Measurements from ENCODE around the gene ELAPOR2. TPM values are rescaled to one million over a fixed set of nuclear protein-coding genes. Genes with fewer than 3 reads are reported as not detected.

ELAPOR2 gene
- polyA plus RNA-seq, 1 donor (not counting 4 experiments of a cell fraction or from before 2014, with no cell fraction given), result 3.3 TPM

- no peak for TF ChIP-seq EZH2 (IDR thresholded peaks at IDR 0.05; ENCODE audit: low read length)
- no peak for TF ChIP-seq CTCF (optimal IDR thresholded peaks at IDR 0.05 in 1 of 3, IDR thresholded peaks at IDR 0.05 in 1 of 3, conservative IDR thresholded peaks at IDR 0.05 in 1 of 3; ENCODE audit: extremely low read depth in 1 of 3, insufficient read depth in 2 of 3, low read length in 3 of 3)
- DNase-seq (ENCODE audit: low read depth, low spot score), result no peak
- Histone ChIP-seq H3K27me3 (ENCODE audit: control insufficient read depth, extremely low read depth, insufficient read depth, low read length) (no peaks in the 10 kb centered on the region), H3K4me1 (ENCODE audit: control insufficient read depth, extremely low read depth, insufficient read depth, low read length) (no peaks in the 10 kb centered on the region), H3K9me1 (ENCODE audit: control insufficient read depth, extremely low read depth, insufficient read depth, low read length) (no peaks in the 10 kb centered on the region), H2AFZ (ENCODE audit: control insufficient read depth, low read length) (no peak overlapping the region), H3K4me2 (ENCODE audit: control insufficient read depth, extremely low read depth, insufficient read depth, low read depth, low read length) (no peak overlapping the region), H3K4me3 (ENCODE audit: control insufficient read depth in 2 of 3, extremely low read depth in 1 of 3, insufficient read depth in 2 of 3, low read depth in 1 of 3, low read length in 3 of 3) (no peak overlapping the region), H4K20me1 (ENCODE audit: control insufficient read depth, extremely low read depth, insufficient read depth, low read length) (no peaks in the 10 kb centered on the region), H3K36me3 (ENCODE audit: control insufficient read depth in 2 of 2, extremely low read depth in 1 of 2, insufficient read depth in 2 of 2, low read length in 2 of 2) (no peaks in the 10 kb centered on the region), H3K27ac (ENCODE audit: control insufficient read depth, insufficient read depth, low read length) (no peak overlapping the region), H3K9me3 (ENCODE audit: control insufficient read depth, low read depth, low read length) (no peaks in the 10 kb centered on the region), H3K79me2 (ENCODE audit: control insufficient read depth, insufficient read depth, low read length) (no peaks in the 10 kb centered on the region), H3K9ac (ENCODE audit: control insufficient read depth, extremely low read depth, insufficient read depth, low read length) (no peak overlapping the region)
- dilution Hi-C loops (cut with MboI; ENCODE audit: extremely low pct_ligation_motif_present, low sequenced_read_pairs), result no loop called here
- FAIRE-seq, result no peak
Observed at GRCh38 chr7:87107949-87108776, 48.7 kb upstream of the ELAPOR2 start.

- H3K9me1 ChIP-seq (ENCODE audit: control insufficient read depth, extremely low read depth, insufficient read depth, low read length), result no peaks in the 10 kb centered on the region
- H2AFZ ChIP-seq (ENCODE audit: control insufficient read depth, low read length), result no peak overlapping the region
- no peaks in the 10 kb centered on the region for H3K4me1 ChIP-seq (ENCODE audit: control insufficient read depth, extremely low read depth, insufficient read depth, low read length)
- no peaks in the 10 kb centered on the region for H3K36me3 ChIP-seq (ENCODE audit: control insufficient read depth in 2 of 2, extremely low read depth in 1 of 2, insufficient read depth in 2 of 2, low read length in 2 of 2)
- no peaks in the 10 kb centered on the region for H3K9me3 ChIP-seq (ENCODE audit: control insufficient read depth, low read depth, low read length)
- dilution Hi-C loops (cut with MboI; ENCODE audit: extremely low pct_ligation_motif_present, low sequenced_read_pairs), result no loop called here
- no peak overlapping the region for H3K4me2 ChIP-seq (ENCODE audit: control insufficient read depth, extremely low read depth, insufficient read depth, low read depth, low read length)
- no peaks in the 10 kb centered on the region for H3K79me2 ChIP-seq (ENCODE audit: control insufficient read depth, insufficient read depth, low read length)
- H3K27ac ChIP-seq (ENCODE audit: control insufficient read depth, insufficient read depth, low read length), result no peak overlapping the region
- H3K9ac ChIP-seq (ENCODE audit: control insufficient read depth, extremely low read depth, insufficient read depth, low read length), result no peak overlapping the region
- no peaks in the 10 kb centered on the region for H3K27me3 ChIP-seq (ENCODE audit: control insufficient read depth, extremely low read depth, insufficient read depth, low read length)
- H3K4me3 ChIP-seq (ENCODE audit: control insufficient read depth in 2 of 3, extremely low read depth in 1 of 3, insufficient read depth in 2 of 3, low read depth in 1 of 3, low read length in 3 of 3), result no peak overlapping the region
- H4K20me1 ChIP-seq (ENCODE audit: control insufficient read depth, extremely low read depth, insufficient read depth, low read length), result no peaks in the 10 kb centered on the region
- FAIRE-seq (no peak), DNase-seq (ENCODE audit: low read depth, low spot score) (no peak)
- TF ChIP-seq EZH2 (IDR thresholded peaks at IDR 0.05; ENCODE audit: low read length) (no peak), CTCF (optimal IDR thresholded peaks at IDR 0.05 in 1 of 3, IDR thresholded peaks at IDR 0.05 in 1 of 3, conservative IDR thresholded peaks at IDR 0.05 in 1 of 3; ENCODE audit: extremely low read depth in 1 of 3, insufficient read depth in 2 of 3, low read length in 3 of 3) (no peak)
Observed at GRCh38 chr7:87106974-87107612, 47.6 kb upstream of the ELAPOR2 start.

All from keratinocyte (primary cell).